SK-N-SH treated with all-trans-retinoic acid at 6 μM for 48 hours (cell line): ENCODE data around the gene KCNMA1.

ENCODE experiments used
- ATAC-seq: fragments of 200-7000 bp; cut with Tn5 transposase; 3 replicates; pipeline ENCODE4 v1.9.1; 2020; ENCODE audit warnings: mild to moderate bottlenecking, moderate library complexity
- ARNTL ChIP-seq: fragments of 450-650 bp; formaldehyde crosslinking; IDR thresholded peaks from 2 replicates; pipeline ENCODE4 v1.5.0; 2020; ENCODE audit warnings: low read depth, mild to moderate bottlenecking, moderate library complexity, borderline replicate concordance
- BACH2 ChIP-seq: fragments of 250-450 bp; sonication (Bioruptor Pico); IDR thresholded peaks from 2 replicates; pipeline ENCODE4 v1.9.0; 2021; ENCODE audit warnings: mild to moderate bottlenecking, borderline replicate concordance
- CREB5 ChIP-seq: fragments of 250-450 bp; sonication (Bioruptor Pico); IDR thresholded peaks from 2 replicates; pipeline ENCODE4 v1.5.1; 2020; ENCODE audit warnings: low read depth, mild to moderate bottlenecking, moderate library complexity
- ESRRG ChIP-seq: fragments of 250-450 bp; sonication (Bioruptor Pico); IDR thresholded peaks from 2 replicates; pipeline ENCODE4 v1.6.1; 2021; ENCODE audit warnings: mild to moderate bottlenecking
- GLIS3 ChIP-seq: fragments of 250-450 bp; sonication (Bioruptor Pico); IDR thresholded peaks from 2 replicates; pipeline ENCODE4 v1.5.0; 2020; ENCODE audit warnings: mild to moderate bottlenecking, moderate library complexity
- ISL1 ChIP-seq: fragments of 250-450 bp; sonication (Bioruptor Pico); IDR thresholded peaks from 2 replicates; pipeline ENCODE4 v2.1.2; 2022; ENCODE audit warnings: mild to moderate bottlenecking, moderate library complexity
- PATZ1 ChIP-seq: fragments of 250-450 bp; sonication (Bioruptor Pico); IDR thresholded peaks from 2 replicates; pipeline ENCODE4 v1.8.0; 2020; ENCODE audit warnings: mild to moderate bottlenecking, moderate library complexity, borderline replicate concordance
- POU6F1 ChIP-seq: fragments of 250-450 bp; sonication (Bioruptor Pico); IDR thresholded peaks from 2 replicates; pipeline ENCODE4 v1.8.0; 2021; ENCODE audit warnings: low read depth, mild to moderate bottlenecking, moderate library complexity, borderline replicate concordance
- TCF4 ChIP-seq: fragments of 250-450 bp; sonication (Bioruptor Pico); IDR thresholded peaks from 2 replicates; pipeline ENCODE4 v1.8.0; 2021; ENCODE audit warnings: mild to moderate bottlenecking, moderate library complexity, borderline replicate concordance
- TOX ChIP-seq: fragments of 250-450 bp; sonication (Bioruptor Pico); IDR thresholded peaks from 2 replicates; pipeline ENCODE4 v1.8.0; 2021; ENCODE audit warnings: mild to moderate bottlenecking, moderate library complexity, borderline replicate concordance
- ZNF70 ChIP-seq: fragments of 450-650 bp; formaldehyde crosslinking; IDR thresholded peaks from 2 replicates; pipeline ENCODE4 v1.5.0; 2020; ENCODE audit warnings: mild to moderate bottlenecking, moderate library complexity
- ZNF8 ChIP-seq: fragments of 450-650 bp; formaldehyde crosslinking; IDR thresholded peaks from 2 replicates; pipeline ENCODE4 v1.5.0; 2020; ENCODE audit warnings: mild to moderate bottlenecking, moderate library complexity

Gene KCNMA1

GRCh38 chr10:77619964-77620703 is 17.5 kb downstream of the KCNMA1 start (continued):
- TF ChIP-seq POU6F1 (no peak), GLIS3 (no peak), CREB5 (CRISPR knock-in tag) (no peak), ARNTL (CRISPR knock-in tag) (no peak)

- ATAC-seq: no peak
- no peak for TF ChIP-seq ISL1 (CRISPR knock-in tag)
- TF ChIP-seq BACH2 (CRISPR knock-in tag): no peak
- TF ChIP-seq PATZ1 (CRISPR knock-in tag): no peak
These were observed 19.5 kb downstream of the KCNMA1 start for GRCh38 chr10:77618117-77618516.

- ATAC-seq: no peak
- TF ChIP-seq GLIS3 (no peak), PATZ1 (CRISPR knock-in tag) (no peak), POU6F1 (no peak), ZNF70 (CRISPR knock-in tag) (no peak), TOX (CRISPR knock-in tag) (no peak), ESRRG (no peak), ZNF8 (CRISPR knock-in tag) (no peak)
- TF ChIP-seq, all 23 proteins: peak for 0
These were observed 20.8 kb downstream of the KCNMA1 start for GRCh38 chr10:77616766-77617165.

- no peak for ATAC-seq
- TF ChIP-seq CREB5 (CRISPR knock-in tag) (no peak), ZNF8 (CRISPR knock-in tag) (no peak), TCF4 (CRISPR knock-in tag) (no peak)
These were observed 22.6 kb downstream of the KCNMA1 start for GRCh38 chr10:77614778-77615625.
